ENCODE measurements around the gene CYB5R4. TPM values are rescaled to one million over a fixed set of nuclear protein-coding genes. Genes with fewer than 3 reads are reported as not detected.

The CYB5R4 gene
- total RNA-seq, 4 donors from 2014 or later, result 4.7 to 13.5 (median 8.7) TPM

DNA sequence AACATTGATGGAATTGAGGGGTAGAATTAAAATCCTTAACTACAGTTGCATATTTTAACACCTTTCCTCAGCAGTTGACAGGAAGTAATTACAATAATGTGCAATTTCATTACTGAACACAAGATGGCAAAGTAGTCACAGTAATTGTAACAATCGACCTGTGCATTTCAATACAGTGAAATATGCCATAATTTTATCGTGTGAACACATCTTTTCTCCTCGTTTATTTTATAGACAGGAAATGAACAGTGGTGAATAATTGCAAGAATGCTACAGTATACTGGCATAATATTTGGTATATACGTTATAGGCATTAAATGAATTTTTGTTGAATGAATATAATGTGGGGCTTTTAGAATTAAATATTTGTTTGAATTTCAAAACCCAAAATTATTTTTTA lies 25.0 kb downstream of the CYB5R4 start:
- H3K36me3 ChIP-seq, result no peaks in the 10 kb centered on the region
- no peaks in the 10 kb centered on the region for H3K9me3 ChIP-seq
- H3K4me1 ChIP-seq, result no peaks in the 10 kb centered on the region
- DNase-seq (ENCODE audit: low spot score in 2 of 2), result no peak
- no peaks in the 10 kb centered on the region for H3K27me3 ChIP-seq
- 3% methylated on average over 4 of the region's 4 CpGs for WGBS
- TF ChIP-seq, protein P1, sequence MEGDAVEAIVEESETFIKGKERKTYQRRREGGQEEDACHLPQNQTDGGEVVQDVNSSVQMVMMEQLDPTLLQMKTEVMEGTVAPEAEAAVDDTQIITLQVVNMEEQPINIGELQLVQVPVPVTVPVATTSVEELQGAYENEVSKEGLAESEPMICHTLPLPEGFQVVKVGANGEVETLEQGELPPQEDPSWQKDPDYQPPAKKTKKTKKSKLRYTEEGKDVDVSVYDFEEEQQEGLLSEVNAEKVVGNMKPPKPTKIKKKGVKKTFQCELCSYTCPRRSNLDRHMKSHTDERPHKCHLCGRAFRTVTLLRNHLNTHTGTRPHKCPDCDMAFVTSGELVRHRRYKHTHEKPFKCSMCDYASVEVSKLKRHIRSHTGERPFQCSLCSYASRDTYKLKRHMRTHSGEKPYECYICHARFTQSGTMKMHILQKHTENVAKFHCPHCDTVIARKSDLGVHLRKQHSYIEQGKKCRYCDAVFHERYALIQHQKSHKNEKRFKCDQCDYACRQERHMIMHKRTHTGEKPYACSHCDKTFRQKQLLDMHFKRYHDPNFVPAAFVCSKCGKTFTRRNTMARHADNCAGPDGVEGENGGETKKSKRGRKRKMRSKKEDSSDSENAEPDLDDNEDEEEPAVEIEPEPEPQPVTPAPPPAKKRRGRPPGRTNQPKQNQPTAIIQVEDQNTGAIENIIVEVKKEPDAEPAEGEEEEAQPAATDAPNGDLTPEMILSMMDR (IDR thresholded peaks at IDR 0.05), result peak; percentile 36 to 40
- TF ChIP-seq POLR2A (IDR thresholded peaks at IDR 0.05), result no peak
- TF ChIP-seq EP300 (IDR thresholded peaks at IDR 0.05), result no peak
- TF ChIP-seq POLR2AphosphoS5 (IDR thresholded peaks at IDR 0.05), result no peak
- no peak overlapping the region for H3K27ac ChIP-seq
- no peak overlapping the region for H3K4me3 ChIP-seq

DNA sequence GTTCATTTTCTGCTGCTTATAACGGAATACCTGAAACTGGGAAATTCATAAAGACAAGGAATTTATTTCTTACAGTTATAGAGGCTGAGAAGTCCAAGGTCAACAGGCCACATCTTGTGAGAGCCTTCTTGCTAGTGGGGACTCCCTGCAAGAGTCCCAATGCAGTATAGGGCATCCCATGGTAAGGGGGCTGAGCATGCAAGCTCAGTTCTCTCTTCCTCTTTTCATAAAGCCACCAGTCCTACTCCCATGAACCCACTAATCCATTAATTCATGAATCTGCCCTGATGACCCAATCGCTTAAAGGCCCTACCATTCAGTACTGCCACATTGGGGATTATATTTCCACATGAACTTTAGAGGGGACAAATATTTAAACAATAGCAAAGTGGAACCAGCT lies 26.5 kb downstream of the CYB5R4 start:
- no peaks in the 10 kb centered on the region for H3K27me3 ChIP-seq
- TF ChIP-seq POLR2A (IDR thresholded peaks at IDR 0.05) (no peak), POLR2AphosphoS5 (IDR thresholded peaks at IDR 0.05) (no peak), EP300 (IDR thresholded peaks at IDR 0.05) (no peak)
- TF ChIP-seq, protein P1 (IDR thresholded peaks at IDR 0.05), result no peak
- no peak for DNase-seq (ENCODE audit: low spot score in 2 of 2)
- H3K36me3 ChIP-seq, result no peaks in the 10 kb centered on the region
- no peak overlapping the region for H3K4me3 ChIP-seq
- no peak overlapping the region for H3K27ac ChIP-seq
- H3K4me1 ChIP-seq, result no peaks in the 10 kb centered on the region
- H3K9me3 ChIP-seq, result no peaks in the 10 kb centered on the region
- 96% methylated on average over 2 of the region's 2 CpGs for WGBS

- Histone ChIP-seq H3K27me3 (no peaks in the 10 kb centered on the region), H3K27ac (no peak overlapping the region), H3K9me3 (no peaks in the 10 kb centered on the region), H3K4me1 (no peaks in the 10 kb centered on the region), H3K4me3 (no peak overlapping the region), H3K36me3 (no peaks in the 10 kb centered on the region)
- WGBS, result 97% methylated on average over 1 of the region's 1 CpG
- no peak for DNase-seq (ENCODE audit: low spot score in 2 of 2)
- TF ChIP-seq, protein P1 (IDR thresholded peaks at IDR 0.05), result no peak
- TF ChIP-seq POLR2AphosphoS5 (IDR thresholded peaks at IDR 0.05), result no peak
Observed at GRCh38 chr6:83889621-83890020, 30.1 kb downstream of the CYB5R4 start.

- Histone ChIP-seq H3K4me1 (no peaks in the 10 kb centered on the region), H3K36me3 (no peaks in the 10 kb centered on the region), H3K9me3 (no peaks in the 10 kb centered on the region), H3K27me3 (no peaks in the 10 kb centered on the region), H3K4me3 (no peak overlapping the region), H3K27ac (no peak overlapping the region)
- TF ChIP-seq, protein P1 (IDR thresholded peaks at IDR 0.05), result no peak
- TF ChIP-seq POLR2AphosphoS5 (IDR thresholded peaks at IDR 0.05) (no peak), EP300 (IDR thresholded peaks at IDR 0.05) (no peak), POLR2A (IDR thresholded peaks at IDR 0.05) (no peak)
- DNase-seq (ENCODE audit: low spot score in 2 of 2), result no peak
- 96% methylated on average over 4 of the region's 4 CpGs for WGBS
Observed at GRCh38 chr6:83890520-83890919, 31.0 kb downstream of the CYB5R4 start.

GRCh38 chr6:83891586-83891985 lies 32.1 kb downstream of the CYB5R4 start:
- WGBS, result 90% methylated on average over 4 of the region's 4 CpGs
- TF ChIP-seq POLR2AphosphoS5 (IDR thresholded peaks at IDR 0.05) (no peak), POLR2A (IDR thresholded peaks at IDR 0.05) (no peak), EP300 (IDR thresholded peaks at IDR 0.05) (no peak)
- TF ChIP-seq, protein P1 (IDR thresholded peaks at IDR 0.05), result no peak
- Histone ChIP-seq H3K36me3 (no peaks in the 10 kb centered on the region), H3K9me3 (no peaks in the 10 kb centered on the region), H3K27me3 (no peaks in the 10 kb centered on the region), H3K4me1 (no peaks in the 10 kb centered on the region), H3K4me3 (no peak overlapping the region), H3K27ac (no peak overlapping the region)
- no peak for DNase-seq (ENCODE audit: low spot score in 2 of 2)
